ENCODE measurements around the gene RCAN2.

GRCh38 chr6:46378882-46379416 lies 112.3 kb downstream of the RCAN2 start:
- TF ChIP-seq CTCF (conservative IDR thresholded peaks at IDR 0.05; ENCODE audit: low read depth in 2 of 2) = no peak
- no peak for TF ChIP-seq EZH2 (IDR thresholded peaks at IDR 0.05; ENCODE audit: low read depth, unreplicated experiment)
- TF ChIP-seq POLR2AphosphoS5 (IDR thresholded peaks at IDR 0.05; ENCODE audit: low read depth) = no peak
- no peak for TF ChIP-seq NANOG (IDR thresholded peaks at IDR 0.05; ENCODE audit: borderline replicate concordance)
- TF ChIP-seq EZH2phosphoT487 (IDR thresholded peaks at IDR 0.05; ENCODE audit: unreplicated experiment) = no peak
- no peak for TF ChIP-seq CREB1 (CRISPR knock-in tag; IDR thresholded peaks at IDR 0.05; ENCODE audit: low read depth)
